C4-2B (cell line): ENCODE data around the gene BLMH.

Source experiments
- CTCF ChIP-seq: fragments of 450-650 bp; conservative IDR thresholded peaks from 2 replicates; pipeline ENCODE4 v1.5.1; 2017; ENCODE audit warnings: mild to moderate bottlenecking
- ZFX ChIP-seq: fragments of 450-650 bp; IDR thresholded peaks from 2 replicates; pipeline ENCODE4 v1.6.1; 2017

GRCh38 chr17:30207655-30208054 lies 84.1 kb downstream of the BLMH start:
- no peak for TF ChIP-seq CTCF
- TF ChIP-seq ZFX, result no peak
